Transverse colon (tissue), 4 donors: ENCODE measurements around the gene TNRC6A. TPM values are rescaled to one million over a fixed set of nuclear protein-coding genes. Genes with fewer than 3 reads are reported as not detected.

Source experiments
- DNase-seq: peaks from one replicate; pipeline ENCODE4 v3.0.0-alpha.2; 2019
- H3K27ac ChIP-seq, 4 donors: fragments of 200-600 bp; sonication (generic); 2 replicates each; pipeline ENCODE4 v1.5.1; 2016 to 2018; ENCODE audit warnings: inconsistent platforms in 4 of 4
- H3K27me3 ChIP-seq: fragments of 200-600 bp; sonication (generic); 2 replicates; pipeline ENCODE4 v1.5.1; 2017; ENCODE audit warnings: inconsistent platforms
- H3K36me3 ChIP-seq, 4 donors: fragments of 200-600 bp; sonication (generic); 2 replicates each; pipeline ENCODE4 v1.5.1; 2017 to 2019; ENCODE audit warnings: inconsistent platforms in 4 of 4
- H3K4me1 ChIP-seq, 4 donors: fragments of 200-600 bp; sonication (generic); 2 replicates each; pipeline ENCODE4 v1.5.1; 2017 to 2020; ENCODE audit warnings: inconsistent platforms in 4 of 4
- H3K4me3 ChIP-seq, 4 donors: fragments of 200-600 bp; sonication (generic); 1 replicate in 1 of 4; 2 replicates in 3 of 4; pipeline versions ENCODE4 v1.5.1 to v1.6.1; 2017 to 2019; ENCODE audit warnings: inconsistent platforms in 4 of 4
- H3K9me3 ChIP-seq, 2 donors: fragments of 200-600 bp; sonication (generic); 2 replicates each; pipeline ENCODE4 v1.5.1; 2017 to 2019; ENCODE audit warnings: inconsistent platforms in 2 of 2
- EP300 ChIP-seq: sonication (generic); formaldehyde crosslinking; IDR thresholded peaks from one replicate; pipeline ENCODE4 v1.6.1; 2017; ENCODE audit warnings: antibody characterized with exemption, low read depth
- POLR2A ChIP-seq: fragments of 450-650 bp; IDR thresholded peaks from one replicate; pipeline ENCODE4 v1.6.1; 2016; ENCODE audit warnings: antibody characterized with exemption, mild to moderate bottlenecking, moderate library complexity
- POLR2AphosphoS5 ChIP-seq, 3 donors: sonication (generic); formaldehyde crosslinking; IDR thresholded peaks; one replicate each; pipeline ENCODE4 v1.6.1; 2016; ENCODE audit warnings: antibody characterized with exemption in 3 of 3
- WGBS, 2 donors: methylation state at CpG; one replicate each; pipeline ENCODE4 v1.1.5; 2018; ENCODE audit warnings: low coverage in 1 of 2; 5-methylcytosine and 5-hydroxymethylcytosine counted together
- in situ Hi-C, 4 donors: fragments of 200-750 bp; cut with MboI; loops; one replicate each; pipeline versions ENCODE4 v1.15.0 to v1.15.1; 2017; ENCODE audit warnings: low sequenced_read_pairs in 3 of 4, low pct_ligation_motif_present in 1 of 4, low pct_unique_long_range_greater_than_20kb in 1 of 4
- intact Hi-C: fragments of 100-400 bp; cut with DNase I; formaldehyde crosslinking; loops from one replicate; pipeline ENCODE4 v1.15.1; 2023; ENCODE audit warnings: low total_unique reads
- total RNA-seq, 4 donors: library from RNA; depleted of rRNA; stranded (reverse); fragments of >200 nt; gene quantifications; one replicate each; pipeline ENCODE4 v1.1.0, GENCODE V29; 2016
- TF ChIP-seq, protein P1 (sequence below), 5 experiments: fragments of 200-600 bp in 3 of 5; fragments of 450-650 bp in 2 of 5; sonication (generic) in 3 of 5; IDR thresholded peaks; 1 replicate in 2 of 5; 2 replicates in 3 of 5; pipeline ENCODE4 v1.5.1; 2016 to 2017; ENCODE audit warnings: antibody characterized with exemption in 5 of 5, inconsistent platforms in 3 of 5, mild to moderate bottlenecking in 2 of 5, moderate library complexity in 1 of 5

TNRC6A gene
- total RNA-seq, 4 donors from 2014 or later: 48.2 to 77.2 (median 54.8) TPM

DNA sequence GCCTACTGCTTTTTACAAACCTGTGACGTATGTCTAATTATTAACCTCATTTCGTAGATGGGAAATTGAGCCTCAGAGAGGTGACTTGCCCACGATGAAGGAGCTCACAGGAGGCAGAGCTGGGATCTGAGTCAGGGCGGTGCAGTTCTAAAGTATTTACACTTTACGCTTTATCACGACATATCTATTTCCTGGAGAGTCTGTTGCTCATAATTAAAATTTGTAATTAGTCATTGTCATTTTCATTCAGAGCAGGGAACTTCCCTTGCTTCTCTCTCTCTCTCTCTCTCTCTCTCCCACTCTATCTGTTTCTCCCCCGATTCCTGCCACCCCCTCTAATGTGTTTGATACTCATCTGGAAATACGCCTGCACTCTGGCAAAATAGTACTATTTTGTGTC is 122.2 kb downstream of the TNRC6A start:
- H3K36me3 ChIP-seq: no peaks in the 10 kb centered on the region
- peaks cover 0 to 8% (median 2%) of the 10 kb centered on the region in 4 donors for H3K4me1 ChIP-seq
- TF ChIP-seq EP300: no peak
- no peak for TF ChIP-seq POLR2AphosphoS5 (IDR thresholded peaks at IDR 0.05)
- TF ChIP-seq, protein P1, sequence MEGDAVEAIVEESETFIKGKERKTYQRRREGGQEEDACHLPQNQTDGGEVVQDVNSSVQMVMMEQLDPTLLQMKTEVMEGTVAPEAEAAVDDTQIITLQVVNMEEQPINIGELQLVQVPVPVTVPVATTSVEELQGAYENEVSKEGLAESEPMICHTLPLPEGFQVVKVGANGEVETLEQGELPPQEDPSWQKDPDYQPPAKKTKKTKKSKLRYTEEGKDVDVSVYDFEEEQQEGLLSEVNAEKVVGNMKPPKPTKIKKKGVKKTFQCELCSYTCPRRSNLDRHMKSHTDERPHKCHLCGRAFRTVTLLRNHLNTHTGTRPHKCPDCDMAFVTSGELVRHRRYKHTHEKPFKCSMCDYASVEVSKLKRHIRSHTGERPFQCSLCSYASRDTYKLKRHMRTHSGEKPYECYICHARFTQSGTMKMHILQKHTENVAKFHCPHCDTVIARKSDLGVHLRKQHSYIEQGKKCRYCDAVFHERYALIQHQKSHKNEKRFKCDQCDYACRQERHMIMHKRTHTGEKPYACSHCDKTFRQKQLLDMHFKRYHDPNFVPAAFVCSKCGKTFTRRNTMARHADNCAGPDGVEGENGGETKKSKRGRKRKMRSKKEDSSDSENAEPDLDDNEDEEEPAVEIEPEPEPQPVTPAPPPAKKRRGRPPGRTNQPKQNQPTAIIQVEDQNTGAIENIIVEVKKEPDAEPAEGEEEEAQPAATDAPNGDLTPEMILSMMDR (IDR thresholded peaks at IDR 0.05): no peak
- no peak for TF ChIP-seq POLR2A
- intact Hi-C loops (no loop called here), in situ Hi-C loops (no loop called here)
- WGBS, 2 donors: 45 to 61% methylated on average over 8 of the region's 8 CpGs
- no peaks in the 10 kb centered on the region for H3K9me3 ChIP-seq
- H3K4me3 ChIP-seq: no peak overlapping the region
- DNase-seq: no peak
- no peaks in the 10 kb centered on the region for H3K27me3 ChIP-seq
- no peak overlapping the region for H3K27ac ChIP-seq

DNA sequence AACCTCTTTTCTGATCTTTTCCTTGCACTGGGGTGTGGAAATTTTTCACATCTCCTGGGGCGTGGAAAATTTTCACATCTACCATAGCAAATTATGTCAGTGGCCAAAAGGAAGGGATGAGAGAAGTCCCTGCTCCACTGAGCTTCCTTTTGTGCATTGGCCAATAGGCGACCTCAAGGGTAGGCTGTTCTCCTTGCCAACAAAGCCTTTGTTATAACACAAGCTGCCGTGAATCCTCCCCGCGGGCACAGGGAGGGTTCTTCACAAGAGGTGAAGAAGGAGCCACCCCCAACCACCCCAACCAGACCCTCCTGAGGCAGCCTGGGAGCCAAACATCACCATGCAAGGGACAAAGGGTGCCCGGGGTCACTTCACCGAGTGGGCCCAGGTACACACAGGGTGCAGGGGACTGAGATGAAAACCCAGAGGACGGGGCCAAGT is 122.8 kb downstream of the TNRC6A start:
- intact Hi-C loops (no loop called here), in situ Hi-C loops (no loop called here)
- peaks cover 0 to 8% (median 0%) of the 10 kb centered on the region in 4 donors for H3K4me1 ChIP-seq
- H3K27ac ChIP-seq: no peak overlapping the region
- no peaks in the 10 kb centered on the region for H3K36me3 ChIP-seq
- DNase-seq: no peak
- H3K27me3 ChIP-seq: no peaks in the 10 kb centered on the region
- H3K4me3 ChIP-seq: no peak overlapping the region
- 62 to 87% methylated on average over 4 to 8 of the region's 8 CpGs for WGBS, 2 donors
- H3K9me3 ChIP-seq: no peaks in the 10 kb centered on the region
- TF ChIP-seq, protein P1 (IDR thresholded peaks at IDR 0.05): no peak
- TF ChIP-seq EP300: no peak
- no peak for TF ChIP-seq POLR2AphosphoS5 (IDR thresholded peaks at IDR 0.05)
- TF ChIP-seq POLR2A: no peak

DNA sequence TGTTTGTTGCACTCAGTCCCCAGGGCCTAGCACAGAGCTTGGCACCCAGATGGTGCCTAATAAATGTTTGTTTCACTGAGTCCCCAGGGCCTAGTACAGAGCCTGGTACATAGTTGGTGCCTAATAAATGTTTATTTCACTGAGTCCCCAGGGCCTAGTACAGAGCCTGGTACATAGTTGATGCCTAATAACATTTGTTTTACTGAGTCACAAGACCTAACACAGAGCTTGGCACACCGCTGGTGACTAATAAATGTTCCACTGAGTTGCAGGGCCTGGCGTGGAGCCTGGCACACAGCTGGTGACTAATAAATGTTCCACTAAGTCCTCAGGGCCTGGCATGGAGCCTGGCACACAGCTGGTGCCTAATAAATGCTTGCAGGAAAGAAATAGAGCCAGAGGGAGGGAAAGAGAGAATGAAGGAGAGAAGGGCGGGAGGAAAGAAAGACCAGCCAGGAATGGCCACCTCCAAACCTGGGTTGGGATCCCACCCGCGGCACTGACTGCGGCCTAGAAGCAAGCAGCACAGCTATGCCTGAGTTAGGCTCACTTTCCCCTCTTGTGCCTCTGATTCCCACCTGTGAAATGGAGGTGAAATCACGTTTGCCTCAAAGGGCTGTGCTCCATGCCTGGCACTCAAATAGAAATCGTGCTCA is 123.8 kb downstream of the TNRC6A start:
- Histone ChIP-seq H3K4me3 (no peak overlapping the region), H3K36me3 (no peaks in the 10 kb centered on the region), H3K27me3 (no peaks in the 10 kb centered on the region), H3K27ac (no peak overlapping the region), H3K4me1 (peaks cover 0 to 8% (median 0%) of the 10 kb centered on the region in 4 donors), H3K9me3 (no peaks in the 10 kb centered on the region)
- TF ChIP-seq, protein P1 (IDR thresholded peaks at IDR 0.05): no peak
- TF ChIP-seq EP300: no peak
- TF ChIP-seq POLR2AphosphoS5 (IDR thresholded peaks at IDR 0.05): no peak
- 74% methylated on average over 8 of the region's 8 CpGs; no CpG with 5 or more reads in 1 of the 2 donors for WGBS, 2 donors
- in situ Hi-C loops (no loop called here), intact Hi-C loops (no loop called here)
- no peak for DNase-seq

DNA sequence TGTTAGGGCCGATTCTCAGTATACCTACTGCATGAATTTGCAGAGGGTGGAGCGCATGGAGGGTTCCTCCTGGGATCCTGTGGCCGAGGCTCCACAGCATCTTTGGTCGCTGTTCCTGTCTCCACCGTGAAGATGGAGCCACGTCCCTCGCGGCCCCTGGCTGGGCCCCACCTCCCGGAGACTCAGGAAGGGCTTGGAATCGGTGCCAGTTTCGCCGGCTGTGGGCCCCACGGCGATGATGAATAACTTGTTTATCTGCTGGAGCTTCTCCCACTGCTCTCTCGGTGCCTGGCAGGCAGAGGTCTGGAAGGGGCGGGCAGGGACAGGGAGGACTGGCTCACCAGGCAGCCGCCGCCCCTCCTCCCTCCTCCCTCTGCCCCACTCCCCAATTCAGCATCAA is 124.4 kb downstream of the TNRC6A start:
- in situ Hi-C loops (no loop called here), intact Hi-C loops (no loop called here)
- Histone ChIP-seq H3K4me1 (peaks cover 0 to 8% (median 0%) of the 10 kb centered on the region in 4 donors), H3K9me3 (no peaks in the 10 kb centered on the region), H3K4me3 (no peak overlapping the region), H3K27ac (no peak overlapping the region), H3K36me3 (no peaks in the 10 kb centered on the region), H3K27me3 (no peaks in the 10 kb centered on the region)
- no peak for DNase-seq
- no peak for TF ChIP-seq POLR2AphosphoS5 (IDR thresholded peaks at IDR 0.05)
- TF ChIP-seq POLR2A: no peak
- TF ChIP-seq, protein P1 (IDR thresholded peaks at IDR 0.05): no peak
- no peak for TF ChIP-seq EP300
- WGBS, 2 donors: 12% methylated on average over 16 of the region's 18 CpGs; no CpG with 5 or more reads in 1 of the 2 donors
